ENCODE results near the gene SLC12A5. TPM values are rescaled to one million over a fixed set of nuclear protein-coding genes. Genes with fewer than 3 reads are reported as not detected.

The SLC12A5 gene
- total RNA-seq, 1 donor from 2014 or later: 0.26 TPM

DNA sequence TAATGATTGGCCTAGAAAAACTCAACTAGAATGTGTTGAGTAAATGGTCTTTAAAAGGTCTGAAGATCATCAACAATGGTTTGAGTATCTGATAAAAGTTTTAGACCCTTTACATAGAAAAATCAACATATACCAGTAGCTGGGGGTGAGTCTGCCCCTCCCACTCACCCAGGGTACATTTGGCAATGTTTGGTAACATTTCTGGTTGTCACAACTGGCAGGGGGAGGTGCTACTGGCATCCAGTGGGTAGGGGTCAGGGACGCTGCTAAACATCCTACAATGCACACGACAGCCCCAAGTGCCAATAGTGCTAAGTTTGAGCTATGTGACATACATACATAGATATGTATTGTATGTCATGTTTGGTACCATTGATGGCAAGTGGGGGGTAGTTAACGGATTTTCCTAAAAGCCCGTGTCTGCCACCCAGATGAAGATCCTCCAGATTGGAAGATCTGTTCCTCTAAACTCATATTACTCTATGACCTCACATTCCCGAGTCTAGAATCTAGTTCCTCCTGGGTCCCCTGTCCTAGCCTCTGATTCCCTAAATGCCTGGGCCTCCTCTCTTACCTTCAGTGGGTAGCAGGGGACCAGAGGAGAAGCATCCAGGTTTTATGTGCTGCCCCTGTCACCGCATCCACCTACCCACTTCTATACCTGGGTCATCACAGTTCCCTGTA lies 22.9 kb upstream of the SLC12A5 start:
- no peak for DNase-seq (ENCODE audit: low read depth, low spot score)

DNA sequence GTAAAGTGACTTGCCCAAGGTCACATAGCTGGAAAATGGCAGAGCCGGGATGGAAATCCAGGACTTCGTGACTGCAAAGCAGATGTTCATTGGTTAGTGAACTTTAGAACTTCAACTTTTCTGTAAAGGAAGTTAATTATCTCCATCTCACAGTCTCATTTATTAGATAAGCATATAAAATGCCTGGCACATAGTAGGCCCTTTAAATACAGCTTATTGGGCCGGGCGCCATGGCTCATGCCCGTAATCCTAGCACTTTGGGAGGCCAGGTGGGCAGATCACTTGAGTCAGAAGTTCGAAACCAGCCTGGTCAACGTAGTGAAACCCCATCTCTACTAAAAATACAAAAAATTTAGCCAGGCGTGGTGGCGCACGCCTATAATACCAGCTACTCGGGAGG lies 22.1 kb upstream of the SLC12A5 start:
- no peak for DNase-seq (ENCODE audit: low read depth, low spot score)

DNA sequence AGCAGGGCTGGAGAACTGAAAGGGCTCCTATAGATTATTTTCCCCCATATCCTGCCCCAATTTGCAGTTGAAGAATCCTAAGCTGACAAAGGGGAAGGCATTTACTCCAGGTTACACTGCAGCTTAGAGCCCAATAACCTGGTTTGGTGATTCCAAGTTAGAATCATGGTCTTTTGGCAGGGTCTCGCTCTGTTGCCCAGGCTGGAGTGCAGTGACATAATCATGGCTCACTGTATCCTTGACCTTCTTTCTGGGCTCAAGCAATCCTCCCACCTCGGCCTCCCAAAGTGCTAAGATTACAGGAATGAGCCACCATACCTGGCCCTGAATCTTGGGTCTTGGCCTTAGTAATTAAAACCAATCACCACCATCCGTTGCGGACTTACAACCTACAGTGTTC lies 21.3 kb upstream of the SLC12A5 start:
- no peak for DNase-seq (ENCODE audit: low read depth, low spot score)

DNA sequence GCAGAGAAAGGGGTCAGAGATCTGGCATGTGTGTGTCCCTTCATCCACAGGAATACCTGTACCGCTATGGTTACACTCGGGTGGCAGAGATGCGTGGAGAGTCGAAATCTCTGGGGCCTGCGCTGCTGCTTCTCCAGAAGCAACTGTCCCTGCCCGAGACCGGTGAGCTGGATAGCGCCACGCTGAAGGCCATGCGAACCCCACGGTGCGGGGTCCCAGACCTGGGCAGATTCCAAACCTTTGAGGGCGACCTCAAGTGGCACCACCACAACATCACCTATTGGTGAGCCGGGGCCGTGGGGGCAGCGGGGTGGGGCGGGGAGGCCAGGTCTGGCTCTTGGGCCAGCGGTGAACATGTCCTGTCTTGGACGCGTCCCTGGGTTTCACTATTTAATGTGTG lies 19.2 kb upstream of the SLC12A5 start:
- DNase-seq (ENCODE audit: low read depth, low spot score): no peak

DNA sequence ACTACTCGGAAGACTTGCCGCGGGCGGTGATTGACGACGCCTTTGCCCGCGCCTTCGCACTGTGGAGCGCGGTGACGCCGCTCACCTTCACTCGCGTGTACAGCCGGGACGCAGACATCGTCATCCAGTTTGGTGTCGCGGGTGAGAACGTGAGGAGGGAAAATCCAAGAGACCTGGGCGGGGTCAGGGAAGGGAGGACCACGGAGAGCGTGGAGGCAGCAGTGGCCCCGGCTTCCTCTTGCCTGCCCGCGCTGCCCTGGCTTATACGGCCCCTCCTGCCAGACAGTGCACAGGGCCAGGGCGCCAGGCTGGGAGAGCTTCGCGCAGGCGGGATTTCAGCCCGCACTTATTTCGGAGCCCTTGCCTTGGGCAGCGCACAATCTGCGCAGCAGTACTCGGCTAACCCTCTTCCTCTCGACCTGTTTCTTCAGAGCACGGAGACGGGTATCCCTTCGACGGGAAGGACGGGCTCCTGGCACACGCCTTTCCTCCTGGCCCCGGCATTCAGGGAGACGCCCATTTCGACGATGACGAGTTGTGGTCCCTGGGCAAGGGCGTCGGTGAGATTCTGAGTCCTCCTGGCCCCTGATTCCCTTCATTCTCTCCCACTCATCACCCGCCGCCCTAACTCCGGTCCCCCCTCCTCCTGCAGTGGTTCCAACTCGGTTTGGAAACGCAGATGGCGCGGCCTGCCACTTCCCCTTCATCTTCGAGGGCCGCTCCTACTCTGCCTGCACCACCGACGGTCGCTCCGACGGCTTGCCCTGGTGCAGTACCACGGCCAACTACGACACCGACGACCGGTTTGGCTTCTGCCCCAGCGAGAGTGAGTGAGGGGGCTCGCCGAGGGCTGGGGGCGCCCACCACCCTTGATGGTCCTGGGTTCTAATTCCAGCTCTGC lies 18.3 kb upstream of the SLC12A5 start:
- DNase-seq (ENCODE audit: low read depth, low spot score): no peak

DNA sequence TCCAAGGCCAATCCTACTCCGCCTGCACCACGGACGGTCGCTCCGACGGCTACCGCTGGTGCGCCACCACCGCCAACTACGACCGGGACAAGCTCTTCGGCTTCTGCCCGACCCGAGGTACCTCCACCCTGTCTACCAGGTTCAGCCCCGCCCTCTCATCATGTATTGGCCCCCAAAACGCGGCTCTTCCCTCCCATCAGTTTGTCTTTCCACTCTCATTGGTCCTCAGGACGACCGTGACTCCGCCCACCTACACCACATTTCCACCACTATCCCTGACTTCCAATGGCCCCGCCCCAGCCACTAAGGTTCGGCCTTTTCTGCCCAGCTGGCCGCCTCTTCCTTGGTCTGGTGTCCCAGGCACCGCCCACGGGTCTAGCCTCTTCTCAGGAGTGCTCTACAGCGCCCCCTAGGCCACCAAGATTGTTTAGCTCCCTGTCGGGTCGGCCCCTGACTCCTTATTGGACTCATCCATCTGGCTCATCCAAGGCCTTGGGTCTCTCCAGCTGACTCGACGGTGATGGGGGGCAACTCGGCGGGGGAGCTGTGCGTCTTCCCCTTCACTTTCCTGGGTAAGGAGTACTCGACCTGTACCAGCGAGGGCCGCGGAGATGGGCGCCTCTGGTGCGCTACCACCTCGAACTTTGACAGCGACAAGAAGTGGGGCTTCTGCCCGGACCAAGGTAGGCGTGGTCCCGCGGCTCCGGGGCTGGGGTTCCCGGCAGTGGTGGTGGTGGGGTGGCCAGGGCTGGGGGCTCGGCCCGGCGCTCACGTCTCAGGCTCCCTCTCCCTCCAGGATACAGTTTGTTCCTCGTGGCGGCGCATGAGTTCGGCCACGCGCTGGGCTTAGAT lies 17.2 kb upstream of the SLC12A5 start:
- no peak for DNase-seq (ENCODE audit: low read depth, low spot score)

DNA sequence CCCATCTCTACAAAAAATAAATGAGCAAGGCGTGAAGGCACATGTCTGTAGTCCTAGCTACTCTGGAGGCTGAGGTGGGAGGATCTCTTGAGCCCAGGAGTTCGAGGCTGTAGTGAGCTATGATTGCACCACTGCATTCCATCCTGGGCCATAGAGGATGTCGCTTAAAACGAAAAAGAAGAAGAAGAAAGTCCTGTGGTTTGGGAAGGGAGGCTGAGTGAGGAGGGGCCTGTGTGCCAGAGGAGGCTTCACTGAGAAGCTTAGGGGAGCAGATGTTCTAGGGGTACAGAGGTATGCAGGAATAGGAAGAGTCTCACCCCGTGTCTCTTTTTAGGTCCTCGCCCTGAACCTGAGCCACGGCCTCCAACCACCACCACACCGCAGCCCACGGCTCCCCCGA lies 16.1 kb upstream of the SLC12A5 start:
- no peak for DNase-seq (ENCODE audit: low read depth, low spot score)

DNA sequence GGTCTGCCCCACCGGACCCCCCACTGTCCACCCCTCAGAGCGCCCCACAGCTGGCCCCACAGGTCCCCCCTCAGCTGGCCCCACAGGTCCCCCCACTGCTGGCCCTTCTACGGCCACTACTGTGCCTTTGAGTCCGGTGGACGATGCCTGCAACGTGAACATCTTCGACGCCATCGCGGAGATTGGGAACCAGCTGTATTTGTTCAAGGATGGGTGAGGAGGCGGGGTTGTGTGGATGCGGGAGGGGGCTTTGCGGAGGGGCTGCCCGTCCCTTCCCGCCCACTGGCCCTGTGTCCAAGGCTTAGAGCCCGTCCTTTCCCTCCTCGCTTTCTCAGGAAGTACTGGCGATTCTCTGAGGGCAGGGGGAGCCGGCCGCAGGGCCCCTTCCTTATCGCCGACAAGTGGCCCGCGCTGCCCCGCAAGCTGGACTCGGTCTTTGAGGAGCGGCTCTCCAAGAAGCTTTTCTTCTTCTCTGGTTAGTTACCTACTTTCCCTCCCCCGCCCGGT lies 15.6 kb upstream of the SLC12A5 start:
- DNase-seq (ENCODE audit: low read depth, low spot score): no peak

DNA sequence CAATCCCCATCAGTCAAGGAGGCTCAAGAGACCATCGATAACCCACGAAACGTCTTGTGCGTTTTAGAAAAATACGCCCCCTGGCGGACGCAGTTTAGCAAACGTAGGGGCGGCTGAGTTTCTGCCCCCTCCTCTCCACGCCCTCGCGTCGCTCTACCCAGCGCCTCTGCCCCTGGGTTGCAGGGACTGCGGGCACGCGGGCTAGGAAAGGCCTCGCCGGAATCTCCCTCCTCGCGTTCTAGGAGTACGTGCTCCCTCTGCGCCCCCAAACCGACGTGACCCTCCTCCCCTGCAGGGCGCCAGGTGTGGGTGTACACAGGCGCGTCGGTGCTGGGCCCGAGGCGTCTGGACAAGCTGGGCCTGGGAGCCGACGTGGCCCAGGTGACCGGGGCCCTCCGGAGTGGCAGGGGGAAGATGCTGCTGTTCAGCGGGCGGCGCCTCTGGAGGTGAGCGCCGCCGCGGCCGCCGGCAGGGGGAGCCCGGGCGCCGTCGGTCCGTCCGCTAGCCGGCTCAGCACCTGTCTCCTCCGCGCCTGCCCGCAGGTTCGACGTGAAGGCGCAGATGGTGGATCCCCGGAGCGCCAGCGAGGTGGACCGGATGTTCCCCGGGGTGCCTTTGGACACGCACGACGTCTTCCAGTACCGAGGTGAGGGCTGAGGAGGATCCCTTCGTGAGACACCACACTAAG lies 15.0 kb upstream of the SLC12A5 start:
- DNase-seq (ENCODE audit: low read depth, low spot score): no peak

DNA sequence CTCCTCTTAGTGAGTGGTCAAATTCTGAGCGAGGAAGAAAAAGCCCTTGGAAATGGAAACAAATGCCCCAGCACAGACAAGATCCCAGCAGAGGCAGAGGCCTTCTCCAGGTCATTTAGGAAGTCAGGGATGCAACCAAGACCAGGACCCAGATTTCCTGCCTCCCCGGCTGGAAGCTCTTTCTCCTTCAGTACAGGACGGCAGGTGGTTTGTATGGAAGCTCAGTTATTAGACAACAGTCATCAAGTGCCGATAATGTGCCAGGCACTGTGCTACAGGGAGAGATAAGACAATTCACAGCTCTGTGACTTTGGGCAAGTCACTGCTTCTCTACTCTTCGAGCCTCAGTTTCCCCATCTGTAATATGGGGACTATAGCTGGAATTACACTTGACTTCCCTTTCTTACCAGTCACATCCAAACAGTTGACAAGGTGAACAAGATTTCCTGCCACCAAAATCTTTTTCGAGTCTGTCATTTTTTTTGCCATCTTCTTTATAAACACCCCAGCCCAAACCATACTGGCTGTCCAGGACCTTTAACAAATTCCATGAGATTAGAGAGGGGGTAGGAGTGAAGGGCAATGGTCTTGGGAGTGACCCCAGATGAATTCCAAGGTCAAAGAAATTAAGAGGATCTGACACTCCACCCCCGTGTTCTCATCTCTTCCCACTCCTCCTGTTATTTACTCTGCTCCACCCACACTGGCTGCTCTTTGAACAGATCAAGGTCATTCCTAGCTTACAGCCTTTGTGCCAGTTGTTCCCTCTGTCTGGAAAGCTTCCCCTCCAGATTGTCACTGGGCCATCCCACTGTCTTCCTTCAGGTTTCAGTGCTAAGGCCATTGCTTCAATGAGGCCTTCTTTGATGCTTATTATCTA lies 14.3 kb upstream of the SLC12A5 start:
- DNase-seq (ENCODE audit: low read depth, low spot score): no peak

DNA sequence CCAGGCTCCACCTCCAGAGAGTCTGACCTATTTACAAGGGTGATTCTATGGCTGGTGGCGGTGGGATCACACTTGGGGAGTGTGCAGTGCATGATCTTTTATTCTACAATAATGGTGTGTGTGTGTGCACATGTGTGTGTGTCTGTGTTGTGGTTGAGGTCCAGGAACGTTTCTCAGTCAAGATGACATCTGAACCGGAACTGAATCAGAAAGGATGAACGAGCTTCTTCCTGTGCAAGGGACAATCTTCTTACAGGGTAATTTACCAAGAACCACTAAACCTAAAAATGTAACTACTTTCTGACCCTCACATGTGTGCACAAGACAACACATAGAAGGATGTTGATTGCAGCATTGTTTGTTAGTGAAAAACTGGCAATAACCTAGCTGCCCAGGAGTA lies 11.7 kb upstream of the SLC12A5 start:
- DNase-seq (ENCODE audit: low read depth, low spot score): no peak

DNA sequence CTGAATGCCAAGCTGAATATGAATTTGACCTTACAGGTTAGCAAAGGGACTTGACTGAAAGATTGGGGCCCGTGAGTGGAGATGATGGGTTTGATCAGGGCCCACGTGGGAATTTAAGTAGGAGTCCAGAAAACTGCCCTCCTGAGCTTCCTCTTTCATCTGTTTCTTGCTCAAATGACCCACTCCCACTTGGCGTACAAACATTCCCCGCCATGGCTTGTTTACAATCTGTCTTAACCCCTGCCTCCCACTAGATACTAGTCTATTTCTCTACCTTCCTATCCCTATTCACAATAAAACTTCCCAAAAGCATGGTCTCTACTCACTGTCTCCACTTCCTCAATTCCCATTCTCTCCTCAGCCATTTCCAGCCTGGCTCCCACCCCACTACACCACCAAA lies 10.9 kb upstream of the SLC12A5 start:
- no peak for DNase-seq (ENCODE audit: low read depth, low spot score)

DNA sequence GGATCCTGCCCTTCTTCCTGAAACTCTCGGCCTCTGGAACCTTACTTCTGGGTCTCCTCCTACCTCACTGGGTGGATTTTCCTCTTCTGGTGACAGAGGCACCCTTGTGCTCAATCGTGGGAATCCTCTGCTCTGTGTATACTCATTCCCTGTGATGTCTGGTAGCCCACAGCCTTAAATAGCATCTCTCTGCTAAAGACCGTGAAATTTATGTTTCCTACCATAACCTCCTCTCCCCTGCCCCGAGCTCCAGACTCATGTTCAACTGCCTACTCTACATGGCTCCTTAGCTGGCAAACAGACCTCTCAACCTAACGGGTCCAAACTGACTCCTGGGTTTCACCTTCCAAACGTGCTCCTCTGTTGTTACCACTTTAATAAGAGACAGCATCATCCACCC lies 10.4 kb upstream of the SLC12A5 start:
- no peak for DNase-seq (ENCODE audit: low read depth, low spot score)

DNA sequence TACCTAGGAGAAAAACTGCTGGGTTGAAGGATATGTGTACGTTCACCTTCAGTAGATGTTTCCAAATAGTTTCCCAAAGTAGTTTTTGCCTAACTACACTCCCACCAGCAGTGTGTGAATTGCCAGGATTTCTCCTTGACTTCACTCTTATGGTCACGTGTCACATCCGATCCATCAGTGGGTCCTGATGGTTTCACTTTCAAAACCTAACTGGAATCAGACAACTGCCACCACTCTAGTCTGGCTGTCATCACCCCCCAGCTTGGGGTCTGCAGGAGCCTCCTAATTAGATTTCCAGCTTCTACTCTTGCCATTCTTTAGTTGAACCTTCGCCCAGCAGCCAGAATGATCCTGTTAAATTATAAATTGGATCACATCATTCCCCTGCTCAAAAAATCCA lies 8.5 kb upstream of the SLC12A5 start:
- DNase-seq (ENCODE audit: low read depth, low spot score): no peak

DNA sequence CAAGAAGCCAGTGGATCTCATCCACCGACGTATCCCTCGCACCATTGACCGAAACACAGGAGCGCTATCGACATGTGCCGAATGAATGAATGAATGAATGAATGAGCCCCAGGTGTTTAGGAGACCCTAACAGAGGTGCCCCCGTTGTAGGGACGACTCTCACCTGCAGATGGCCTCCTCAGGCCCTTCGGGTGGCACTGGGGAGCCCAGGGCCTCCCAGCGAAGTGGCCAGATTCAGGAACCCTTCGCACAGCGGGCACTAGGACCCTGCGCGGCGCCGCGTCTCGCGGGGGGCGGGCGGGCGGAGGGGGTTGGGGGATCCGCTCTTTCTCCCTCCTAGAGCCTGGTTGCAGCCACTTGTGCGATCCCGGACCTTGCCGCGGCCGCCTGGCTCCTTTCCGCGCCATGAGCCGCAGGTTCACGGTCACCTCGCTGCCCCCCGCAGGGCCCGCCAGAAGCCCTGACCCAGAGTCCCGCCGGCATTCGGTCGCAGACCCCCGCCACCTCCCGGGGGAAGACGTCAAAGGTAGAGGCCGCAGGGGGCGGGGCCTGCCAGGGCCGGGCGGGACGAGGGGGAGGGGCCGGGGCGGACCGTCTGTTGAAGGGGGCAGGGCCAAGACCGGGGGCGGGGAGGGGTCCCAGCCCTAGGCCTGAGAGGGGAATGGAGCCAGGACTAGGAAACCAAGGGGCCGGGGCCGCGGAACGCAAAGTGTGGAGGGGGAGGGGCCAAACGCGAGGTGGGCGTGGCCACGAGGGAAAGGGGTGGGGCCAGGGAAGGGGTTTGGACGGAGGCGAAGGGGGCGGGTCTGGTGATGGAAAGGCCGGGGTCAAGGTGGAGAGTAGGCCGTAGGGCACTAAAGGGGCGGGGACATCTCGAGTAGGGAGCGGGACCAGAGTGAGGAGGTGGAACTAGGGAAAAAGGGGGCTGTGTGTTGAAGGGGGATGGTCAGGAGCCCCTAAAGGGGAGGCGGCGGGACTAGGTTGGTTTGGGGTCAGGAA lies 7.4 kb upstream of the SLC12A5 start:
- no peak for DNase-seq (ENCODE audit: low read depth, low spot score)

DNA sequence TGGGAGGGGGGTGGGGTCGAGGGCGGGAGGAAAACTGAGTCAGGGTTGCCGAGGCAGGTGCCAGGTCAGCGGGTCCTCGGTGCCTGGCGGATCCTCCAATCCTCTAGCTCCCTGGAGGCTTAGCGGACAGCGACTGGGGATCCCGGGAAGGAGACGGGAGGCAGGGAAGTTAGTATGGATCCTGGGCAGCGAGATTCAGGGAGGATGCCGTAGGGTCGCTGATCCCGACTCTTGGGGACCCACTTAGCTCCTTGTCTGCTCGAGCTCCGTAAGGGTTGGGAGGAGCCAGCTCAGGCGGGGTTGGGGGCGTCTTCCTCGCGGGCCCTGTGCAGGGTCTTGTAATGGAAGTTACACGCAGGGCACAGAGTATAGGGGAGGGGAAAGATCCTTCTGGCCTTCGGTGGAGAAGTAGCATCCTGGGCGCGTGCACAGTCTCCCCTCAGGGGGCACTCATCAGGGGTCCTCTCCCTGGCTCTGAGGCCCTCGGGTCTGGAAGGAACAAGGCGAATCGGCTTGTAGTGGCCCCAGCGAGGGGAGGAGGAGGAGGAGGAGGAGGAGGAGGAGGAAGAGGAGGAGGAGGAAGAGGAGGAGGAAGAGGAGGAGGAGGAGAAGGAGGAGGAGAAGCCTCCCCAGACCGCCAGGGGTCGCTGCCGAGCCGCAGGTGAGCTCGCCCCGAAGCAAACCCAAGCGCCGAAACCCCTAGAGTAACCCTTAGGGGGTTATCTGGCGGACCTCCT lies 6.4 kb upstream of the SLC12A5 start:
- no peak for DNase-seq (ENCODE audit: low read depth, low spot score)

DNA sequence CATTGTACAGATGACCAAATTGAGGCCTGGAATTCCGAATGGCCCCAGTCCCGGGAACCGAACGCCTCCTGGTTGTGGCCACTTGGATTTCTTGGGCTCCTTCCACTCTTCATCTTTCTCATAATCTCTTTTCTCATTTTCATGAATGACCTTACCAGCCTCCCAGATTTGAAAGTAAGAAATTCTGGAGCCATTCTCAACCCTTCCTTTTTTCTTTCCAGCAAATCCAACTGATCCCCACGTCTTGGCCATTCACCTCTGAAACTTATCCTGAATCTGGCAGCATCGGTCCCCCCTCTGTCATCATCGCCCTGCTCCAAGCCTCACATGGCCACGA lies 5.9 kb upstream of the SLC12A5 start:
- no peak for DNase-seq (ENCODE audit: low read depth, low spot score)

DNA sequence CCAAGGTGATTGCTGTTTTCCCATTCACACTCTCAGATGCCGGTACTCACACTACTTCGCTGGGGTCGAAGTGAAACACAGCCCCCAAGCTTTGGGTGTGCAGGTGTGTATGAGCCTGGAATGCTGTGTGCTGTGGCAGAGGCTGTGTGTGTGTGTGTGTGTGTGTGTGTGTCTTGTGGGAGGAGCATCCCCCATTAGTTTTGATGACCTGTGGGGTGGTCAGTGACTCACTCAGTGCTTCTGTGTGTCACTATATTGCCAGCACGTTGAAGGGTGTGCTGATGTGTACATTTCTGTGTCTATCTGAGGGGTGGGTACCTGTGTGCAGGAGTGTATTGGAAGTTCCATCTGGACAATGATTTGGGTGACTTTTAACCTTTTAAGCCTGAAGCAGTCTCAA lies 5.0 kb upstream of the SLC12A5 start:
- no peak for DNase-seq (ENCODE audit: low read depth, low spot score)

Data from pulmonary artery endothelial cell (primary cell).